Body of pancreas (tissue), 4 donors: ENCODE data around the gene DGCR8.

Experiments used
- POLR2A ChIP-seq, 3 donors: fragments of 450-650 bp; IDR thresholded peaks; one replicate each; pipeline ENCODE4 v1.6.1; 2016; ENCODE audit warnings: antibody characterized with exemption in 3 of 3, mild to moderate bottlenecking in 2 of 3
- TF ChIP-seq, protein P1 (sequence below), 7 experiments: fragments of 450-650 bp in 4 of 7; fragments of 200-600 bp in 3 of 7; sonication (generic) in 3 of 7; IDR thresholded peaks; one replicate each; pipeline ENCODE4 v1.5.1; 2016 to 2019; ENCODE audit warnings: antibody characterized with exemption in 7 of 7

DNA sequence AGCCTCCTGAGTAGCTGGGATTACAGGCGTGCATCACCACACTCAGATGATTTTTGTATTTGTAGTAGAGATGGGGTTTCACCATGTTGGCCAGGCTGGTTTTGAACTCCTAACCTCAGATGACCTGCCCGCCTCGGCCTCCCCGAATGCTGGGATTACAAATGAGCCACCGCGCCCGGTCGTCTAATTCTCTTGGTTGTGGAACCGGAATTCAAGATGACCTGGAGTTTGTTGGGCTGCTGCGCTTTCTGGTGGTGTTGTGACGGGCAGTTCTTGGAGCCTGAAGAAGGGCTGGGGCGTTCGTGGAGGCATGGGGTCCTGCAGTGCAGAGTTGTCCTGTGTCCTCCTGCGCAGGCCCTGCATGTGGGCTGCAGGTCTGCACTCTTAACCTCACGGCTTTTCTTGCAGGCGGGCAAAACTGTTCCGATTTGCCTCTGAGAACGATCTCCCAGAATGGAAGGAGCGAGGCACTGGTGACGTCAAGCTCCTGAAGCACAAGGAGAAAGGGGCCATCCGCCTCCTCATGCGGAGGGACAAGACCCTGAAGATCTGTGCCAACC lies 41.9 kb downstream of the DGCR8 start:
- no peak for TF ChIP-seq POLR2A (IDR thresholded peaks at IDR 0.05)
- TF ChIP-seq, protein P1, sequence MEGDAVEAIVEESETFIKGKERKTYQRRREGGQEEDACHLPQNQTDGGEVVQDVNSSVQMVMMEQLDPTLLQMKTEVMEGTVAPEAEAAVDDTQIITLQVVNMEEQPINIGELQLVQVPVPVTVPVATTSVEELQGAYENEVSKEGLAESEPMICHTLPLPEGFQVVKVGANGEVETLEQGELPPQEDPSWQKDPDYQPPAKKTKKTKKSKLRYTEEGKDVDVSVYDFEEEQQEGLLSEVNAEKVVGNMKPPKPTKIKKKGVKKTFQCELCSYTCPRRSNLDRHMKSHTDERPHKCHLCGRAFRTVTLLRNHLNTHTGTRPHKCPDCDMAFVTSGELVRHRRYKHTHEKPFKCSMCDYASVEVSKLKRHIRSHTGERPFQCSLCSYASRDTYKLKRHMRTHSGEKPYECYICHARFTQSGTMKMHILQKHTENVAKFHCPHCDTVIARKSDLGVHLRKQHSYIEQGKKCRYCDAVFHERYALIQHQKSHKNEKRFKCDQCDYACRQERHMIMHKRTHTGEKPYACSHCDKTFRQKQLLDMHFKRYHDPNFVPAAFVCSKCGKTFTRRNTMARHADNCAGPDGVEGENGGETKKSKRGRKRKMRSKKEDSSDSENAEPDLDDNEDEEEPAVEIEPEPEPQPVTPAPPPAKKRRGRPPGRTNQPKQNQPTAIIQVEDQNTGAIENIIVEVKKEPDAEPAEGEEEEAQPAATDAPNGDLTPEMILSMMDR (IDR thresholded peaks at IDR 0.05), result no peak
